ENCODE data around the gene DCAF15. TPM values are rescaled to one million over a fixed set of nuclear protein-coding genes. Genes with fewer than 3 reads are reported as not detected.

DCAF15 gene
- total and polyA plus RNA-seq, 2 donors (not counting 3 experiments of a cell fraction or from before 2014, with no cell fraction given), result 41.9 to 42.4 TPM

GRCh38 chr19:13984875-13985741 lies 32.8 kb downstream of the DCAF15 start:
- no peak overlapping the region for H3K4me3 ChIP-seq (replicated peaks in 1 of 3; ENCODE audit: insufficient read depth in 1 of 3, low read depth in 1 of 3, low read length in 3 of 3)
- CTCF ChIA-PET, result interaction anchor here (0.9 kb wide), 1 partner anchor 47 kb away, joined by 3 read pairs; the partner anchor contains the start of gene IL27RA
- TF ChIP-seq CTCF (IDR thresholded peaks at IDR 0.05; ENCODE audit: extremely low read depth in 1 of 2, insufficient read depth in 1 of 2, low read depth in 1 of 2, low read length in 2 of 2), result no peak
- TF ChIP-seq POLR2AphosphoS5 (IDR thresholded peaks at IDR 0.05; ENCODE audit: insufficient read depth, low read depth, low read length), result no peak
- no peak for TF ChIP-seq EZH2 (IDR thresholded peaks at IDR 0.05; ENCODE audit: borderline replicate concordance, low read depth, low read length, severe bottlenecking)
- TF ChIP-seq MAX (IDR thresholded peaks at IDR 0.05; ENCODE audit: insufficient read depth, insufficient read length), result no peak
- no peak for TF ChIP-seq JUN (IDR thresholded peaks at IDR 0.05; ENCODE audit: borderline replicate concordance, insufficient read depth, insufficient read length, low read depth)
- no peak for TF ChIP-seq MYC (IDR thresholded peaks at IDR 0.05; ENCODE audit: low read depth, low read length)
- no peak for TF ChIP-seq POLR2A (IDR thresholded peaks at IDR 0.05; ENCODE audit: low read depth, low read length)
- TF ChIP-seq GATA2 (IDR thresholded peaks at IDR 0.05; ENCODE audit: insufficient read depth, insufficient read length, low read depth, low read length), result no peak
- TF ChIP-seq FOS (IDR thresholded peaks at IDR 0.05; ENCODE audit: borderline replicate concordance, insufficient read depth, low read length), result no peak
- no peak overlapping the region for H3K4me2 ChIP-seq (ENCODE audit: insufficient read depth, low read length)
- peaks cover 0 to 2% of the 10 kb centered on the region in 2 experiments for H3K36me3 ChIP-seq (ENCODE audit: control insufficient read depth in 2 of 2, extremely low read depth in 1 of 2, insufficient read depth in 2 of 2, low read length in 2 of 2)
- DNase-seq (ENCODE audit: low read depth, low spot score) (no peak), FAIRE-seq (no peak)
- POLR2A ChIA-PET, result no interaction called here
- H4K20me1 ChIP-seq (replicated peaks; ENCODE audit: control insufficient read depth, extremely low read depth, insufficient read depth, low read length), result no peaks in the 10 kb centered on the region
- H2AFZ ChIP-seq (ENCODE audit: low read depth, low read length), result no peak overlapping the region
- no peaks in the 10 kb centered on the region for H3K9me3 ChIP-seq (replicated peaks; ENCODE audit: control insufficient read depth, insufficient read depth, low read length)
- H3K27ac ChIP-seq (ENCODE audit: insufficient read depth, low read depth, low read length), result no peak overlapping the region
- no peaks in the 10 kb centered on the region for H3K27me3 ChIP-seq (ENCODE audit: control insufficient read depth in 2 of 2, insufficient read depth in 2 of 2, low read length in 2 of 2)
- H3K4me1 ChIP-seq (ENCODE audit: control insufficient read depth, extremely low read depth, insufficient read depth, low read length), result peaks cover 22% of the 10 kb centered on the region
- no TSS peak for BruUV-seq (replicated peaks)
- H3K9ac ChIP-seq (replicated peaks; ENCODE audit: extremely low read depth, insufficient read depth, low read length), result no peak overlapping the region
- dilution Hi-C loops (cut with MboI; ENCODE audit: extremely low pct_ligation_motif_present, low sequenced_read_pairs) (no loop called here), intact Hi-C loops (cut with micrococcal nuclease) (no loop called here)
- H3K9me1 ChIP-seq (replicated peaks; ENCODE audit: control insufficient read depth, extremely low read depth, insufficient read depth, low read length), result no peaks in the 10 kb centered on the region
- H3K79me2 ChIP-seq (ENCODE audit: control insufficient read depth, insufficient read depth, low read length), result no peaks in the 10 kb centered on the region
